PC-3 (cell line): ENCODE data around the gene GLCE. TPM values are rescaled to one million over a fixed set of nuclear protein-coding genes. Genes with fewer than 3 reads are reported as not detected.
A peak's percentile ranks its signal among the peaks of the same experiment; 100 is the strongest.

ENCODE experiments used
- ATAC-seq: fragments of 200-7000 bp; cut with Tn5 transposase; 2 replicates; pipeline ENCODE4 v1.9.1; 2020; ENCODE audit warnings: mild to moderate bottlenecking, moderate library complexity
- BruUV-seq: library from RNA; stranded (reverse); fragments of 400-500 nt; replicated peaks from 2 replicates; lab custom pipeline; 2021; lab: Mats Ljungman, UMichigan
- CTCF ChIA-PET: fragments of 300-600 bp; sonication (Branson Sonifier 250); formaldehyde crosslinking; loops from one replicate; lab custom pipeline; 2022; ENCODE audit warnings: antibody characterized with exemption; lab: Charles Lee
- POLR2A ChIA-PET: fragments of 300-600 bp; sonication (Branson Sonifier 250); formaldehyde crosslinking; loops from one replicate; lab custom pipeline; 2022; ENCODE audit warnings: antibody characterized with exemption; ENCODE audit not compliant: unreplicated experiment; lab: Charles Lee
- DNase-seq: peaks from one replicate; pipeline ENCODE4 v3.0.0-alpha.2; 2015
- H2AFZ ChIP-seq: fragments of 300-600 bp; sonication (generic); 2 replicates; pipeline ENCODE4 v1.6.0; 2016; ENCODE audit warnings: antibody characterized with exemption, low read length
- H3F3A ChIP-seq: fragments of 300-600 bp; sonication (generic); one replicate; pipeline ENCODE4 v1.6.0; 2017; ENCODE audit warnings: antibody characterized with exemption, low read length, control low read depth, mild to moderate bottlenecking; ENCODE audit not compliant: unreplicated experiment
- H3K27ac ChIP-seq: fragments of 300-600 bp; sonication (generic); 2 replicates; pipeline ENCODE4 v1.5.1; 2016; ENCODE audit warnings: mild to moderate bottlenecking, low read length
- H3K27me3 ChIP-seq: fragments of 300-600 bp; sonication (generic); 2 replicates; pipeline ENCODE4 v1.6.1; 2016; ENCODE audit warnings: low read length, mixed read lengths
- H3K36me3 ChIP-seq: fragments of 300-600 bp; sonication (generic); 2 replicates; pipeline ENCODE4 v1.6.1; 2016; ENCODE audit warnings: low read depth, mixed run types, low read length, mixed read lengths
- H3K4me1 ChIP-seq: fragments of 300-600 bp; sonication (generic); 2 replicates; pipeline ENCODE4 v1.5.1; 2016; ENCODE audit warnings: low read length; ENCODE audit not compliant: insufficient read depth
- H3K4me2 ChIP-seq: fragments of 300-600 bp; sonication (generic); 2 replicates; pipeline ENCODE4 v1.6.0; 2016; ENCODE audit warnings: low read length
- H3K4me3 ChIP-seq: fragments of 300-600 bp; sonication (generic); 2 replicates; pipeline ENCODE4 v1.5.1; 2016; ENCODE audit warnings: mild to moderate bottlenecking, low read length, mixed read lengths
- H3K79me2 ChIP-seq: fragments of 300-600 bp; sonication (generic); 2 replicates; pipeline ENCODE4 v1.6.1; 2017; ENCODE audit warnings: low read length, mixed read lengths
- H3K9ac ChIP-seq: fragments of 300-600 bp; sonication (generic); 2 replicates; pipeline ENCODE4 v1.6.0; 2016; ENCODE audit warnings: mild to moderate bottlenecking, low read length
- H3K9me2 ChIP-seq: fragments of 300-600 bp; sonication (generic); replicated peaks from 2 replicates; pipeline ENCODE4 v1.6.1; 2016; ENCODE audit warnings: mixed run types, low read length, mixed read lengths
- H3K9me3 ChIP-seq: fragments of 300-600 bp; sonication (generic); 2 replicates; pipeline ENCODE4 v1.6.1; 2016; ENCODE audit warnings: low read length, mixed read lengths
- H4K20me1 ChIP-seq: fragments of 300-600 bp; sonication (generic); 2 replicates; pipeline ENCODE4 v1.6.1; 2016; ENCODE audit warnings: low read length, mixed read lengths
- CTCF ChIP-seq: fragments of 300-600 bp; sonication (generic); conservative IDR thresholded peaks from 2 replicates; pipeline ENCODE4 v1.5.1; 2017; ENCODE audit warnings: antibody characterized with exemption, low read depth, mild to moderate bottlenecking, low read length
- EZH2 ChIP-seq: fragments of 300-600 bp; sonication (generic); IDR thresholded peaks from one replicate; pipeline ENCODE4 v1.6.1; 2017; ENCODE audit warnings: antibody characterized with exemption, mild to moderate bottlenecking, low read length; ENCODE audit not compliant: unreplicated experiment
- EZH2phosphoT487 ChIP-seq: fragments of 300-600 bp; sonication (generic); IDR thresholded peaks from 2 replicates; pipeline ENCODE4 v1.6.1; 2018; ENCODE audit warnings: mild to moderate bottlenecking, antibody characterized with exemption, low read length, borderline replicate concordance
- intact Hi-C: fragments of 100-400 bp; cut with micrococcal nuclease; formaldehyde crosslinking; loops from 2 replicates; pipeline ENCODE4 v1.9.0; 2023
- total RNA-seq: library from RNA; depleted of rRNA; stranded (reverse); fragments of >200 nt; gene quantifications from 2 replicates; pipeline ENCODE4 v1.2.3, GENCODE V29; 2014

GLCE gene
- total RNA-seq, 1 experiment from 2014 or later, result 15.4 TPM

- no peak overlapping the region for H3K4me3 ChIP-seq
- H3K36me3 ChIP-seq, result no peaks in the 10 kb centered on the region
- H3K9me2 ChIP-seq, result no peaks in the 10 kb centered on the region
- ATAC-seq, result no peak
- no TSS peak for BruUV-seq
- no peak overlapping the region for H2AFZ ChIP-seq
- no peak overlapping the region for H3K4me2 ChIP-seq
- H3F3A ChIP-seq, result no peaks in the 10 kb centered on the region
- no peak overlapping the region for H3K9ac ChIP-seq
- no peaks in the 10 kb centered on the region for H3K9me3 ChIP-seq
- ChIA-PET CTCF (no interaction called here), POLR2A (no interaction called here)
- no peak for DNase-seq
- TF ChIP-seq EZH2, result no peak
- TF ChIP-seq EZH2phosphoT487, result no peak
- TF ChIP-seq CTCF, result no peak
- H3K27me3 ChIP-seq, result no peaks in the 10 kb centered on the region
- H3K27ac ChIP-seq, result no peak overlapping the region
- H3K4me1 ChIP-seq, result peaks cover 12% of the 10 kb centered on the region
- intact Hi-C loops, result no loop called here
- H3K79me2 ChIP-seq, result no peaks in the 10 kb centered on the region
- no peaks in the 10 kb centered on the region for H4K20me1 ChIP-seq
Measured at GRCh38 chr15:69126054-69126469, 34.4 kb upstream of the GLCE start.

- no peak for ATAC-seq
- no peak overlapping the region for H3K9ac ChIP-seq
- ChIA-PET POLR2A (no interaction called here), CTCF (no interaction called here)
- intact Hi-C loops, result no loop called here
- no peaks in the 10 kb centered on the region for H3F3A ChIP-seq
- no peak overlapping the region for H3K4me2 ChIP-seq
- H3K36me3 ChIP-seq, result no peaks in the 10 kb centered on the region
- no peaks in the 10 kb centered on the region for H3K9me3 ChIP-seq
- no peak overlapping the region for H2AFZ ChIP-seq
- no peaks in the 10 kb centered on the region for H3K27me3 ChIP-seq
- no peak overlapping the region for H3K27ac ChIP-seq
- H3K4me3 ChIP-seq, result no peak overlapping the region
- BruUV-seq, result no TSS peak
- no peaks in the 10 kb centered on the region for H4K20me1 ChIP-seq
- TF ChIP-seq EZH2phosphoT487, result no peak
- no peak for TF ChIP-seq EZH2
- no peak for TF ChIP-seq CTCF
- peaks cover 12% of the 10 kb centered on the region for H3K4me1 ChIP-seq
- H3K9me2 ChIP-seq, result no peaks in the 10 kb centered on the region
- H3K79me2 ChIP-seq, result no peaks in the 10 kb centered on the region
- DNase-seq, result no peak
Measured at GRCh38 chr15:69127306-69127705, 33.1 kb upstream of the GLCE start.

- BruUV-seq, result no TSS peak
- ATAC-seq (no peak), DNase-seq (peak; percentile 51)
- Histone ChIP-seq H3K4me2 (peak overlapping the region; percentile 62), H3K9ac (0 out of 2 replicates have a peak overlapping the region, but pooled peaks have one; percentile 15), H3K4me3 (no peak overlapping the region), H2AFZ (peak overlapping the region; percentile 78), H3K4me1 (peaks cover 12% of the 10 kb centered on the region), H3K9me3 (no peaks in the 10 kb centered on the region), H3K79me2 (no peaks in the 10 kb centered on the region), H3F3A (no peaks in the 10 kb centered on the region), H3K36me3 (no peaks in the 10 kb centered on the region), H3K27me3 (no peaks in the 10 kb centered on the region), H4K20me1 (no peaks in the 10 kb centered on the region), H3K9me2 (no peaks in the 10 kb centered on the region), H3K27ac (peak overlapping the region; percentile 64)
- intact Hi-C loops, result no loop called here
- ChIA-PET POLR2A (no interaction called here), CTCF (no interaction called here)
- TF ChIP-seq EZH2 (no peak), EZH2phosphoT487 (no peak), CTCF (no peak)
Measured at GRCh38 chr15:69128667-69129311, 31.6 kb upstream of the GLCE start.
